ENCODE data around the gene WDCP.

The WDCP gene

GRCh38 chr2:24084386-24085199, 37.4 kb upstream of the WDCP start, which contains the start of gene TP53I3:
TP53I3 (minus strand) TSS chr2:24084834; CDS start chr2:24084326, 508 bp downstream.
- 0 out of 2 replicates have a peak within 1 kb of the TSS, but pooled peaks have one; percentile 13 for H3K27ac ChIP-seq
- TF ChIP-seq CTCF (IDR thresholded peaks at IDR 0.05) = peak; percentile 98
- TF ChIP-seq ZFX (IDR thresholded peaks at IDR 0.05; ENCODE audit: borderline replicate concordance) = no peak

- 0 out of 2 replicates have a peak overlapping the region, but pooled peaks have one; percentile 13 for H3K27ac ChIP-seq
These were observed 36.6 kb upstream of the WDCP start for GRCh38 chr2:24083567-24084385.

GRCh38 chr2:24082787-24083566, 35.8 kb upstream of the WDCP start:
- no peak overlapping the region for H3K27ac ChIP-seq
- TF ChIP-seq ZFX (IDR thresholded peaks at IDR 0.05; ENCODE audit: borderline replicate concordance) (no peak), CTCF (IDR thresholded peaks at IDR 0.05) (no peak)

More at GRCh38 chr2:24083567-24084385, 36.6 kb upstream of the WDCP start:
- no peak for TF ChIP-seq CTCF (IDR thresholded peaks at IDR 0.05)
- TF ChIP-seq ZFX (IDR thresholded peaks at IDR 0.05; ENCODE audit: borderline replicate concordance) = no peak

GRCh38 chr2:24080701-24081100, 33.5 kb upstream of the WDCP start:
- H3K27ac ChIP-seq = no peak overlapping the region
- TF ChIP-seq ZFX (IDR thresholded peaks at IDR 0.05; ENCODE audit: borderline replicate concordance) (no peak), CTCF (IDR thresholded peaks at IDR 0.05) (no peak)

- no peak for TF ChIP-seq ZFX (IDR thresholded peaks at IDR 0.05; ENCODE audit: borderline replicate concordance)
- no peak for TF ChIP-seq CTCF (IDR thresholded peaks at IDR 0.05)
These were observed 30.7 kb upstream of the WDCP start for GRCh38 chr2:24077879-24078278.

GRCh38 chr2:24077535-24077877, 30.3 kb upstream of the WDCP start:
- TF ChIP-seq CTCF (IDR thresholded peaks at IDR 0.05) (no peak), ZFX (IDR thresholded peaks at IDR 0.05; ENCODE audit: borderline replicate concordance) (no peak)
- H3K27ac ChIP-seq = peak overlapping the region; percentile 63

More at GRCh38 chr2:24077879-24078278, 30.7 kb upstream of the WDCP start:
- peak overlapping the region; percentile 63; the same call in 1 of the 2 replicates for H3K27ac ChIP-seq
